H9 (cell line): ENCODE measurements around the gene ECE2. TPM values are rescaled to one million over a fixed set of nuclear protein-coding genes. Genes with fewer than 3 reads are reported as not detected.

ENCODE experiments used
- DNase-seq: peaks from one replicate; pipeline ENCODE4 v3.0.0-alpha.2; 2017
- H2AFZ ChIP-seq: one replicate; pipeline ENCODE4 v1.6.1; 2013; ENCODE audit warnings: mild to moderate bottlenecking, low read length, control low read depth, moderate library complexity
- H2AK5ac ChIP-seq: 2 replicates; pipeline ENCODE4 v1.6.1; 2013; ENCODE audit warnings: low read length, control low read depth, mixed read lengths; ENCODE audit not compliant: insufficient read length
- H2BK120ac ChIP-seq: one replicate; pipeline ENCODE4 v1.6.1; 2013; ENCODE audit warnings: low read depth, mild to moderate bottlenecking, low read length, control low read depth, inconsistent platforms; ENCODE audit not compliant: poor library complexity, severe bottlenecking
- H2BK12ac ChIP-seq: 2 replicates; pipeline ENCODE4 v1.6.1; 2013; ENCODE audit warnings: low read length, control low read depth, mixed read lengths, low read depth; ENCODE audit not compliant: insufficient read length
- H2BK15ac ChIP-seq: 2 replicates; pipeline ENCODE4 v1.6.1; 2013; ENCODE audit warnings: low read depth, low read length, control low read depth
- H2BK20ac ChIP-seq: one replicate; pipeline ENCODE4 v1.6.1; 2013; ENCODE audit warnings: low read depth, mild to moderate bottlenecking, low read length, control low read depth, inconsistent platforms; ENCODE audit not compliant: poor library complexity, severe bottlenecking
- H2BK5ac ChIP-seq: 2 replicates; pipeline ENCODE4 v1.6.1; 2013; ENCODE audit warnings: low read length, control low read depth, mixed read lengths; ENCODE audit not compliant: insufficient read length
- H3K14ac ChIP-seq: 2 replicates; pipeline ENCODE4 v1.6.1; 2013; ENCODE audit warnings: low read length, control low read depth; ENCODE audit not compliant: insufficient read depth
- H3K18ac ChIP-seq: 2 replicates; pipeline ENCODE4 v1.6.1; 2013; ENCODE audit warnings: low read depth, mild to moderate bottlenecking, mixed read lengths, low read length, control low read depth; ENCODE audit not compliant: insufficient read length
- H3K23ac ChIP-seq: 2 replicates; pipeline ENCODE4 v1.6.1; 2013; ENCODE audit warnings: low read length, control low read depth, mixed read lengths, low read depth; ENCODE audit not compliant: insufficient read length
- H3K23me2 ChIP-seq: 2 replicates; pipeline ENCODE4 v1.6.1; 2013; ENCODE audit warnings: low read depth, mild to moderate bottlenecking, mixed read lengths, low read length, control low read depth; ENCODE audit not compliant: insufficient read length, poor library complexity, severe bottlenecking
- H3K27ac ChIP-seq: 2 replicates; pipeline ENCODE4 v1.5.1; 2013; ENCODE audit warnings: low read length, control low read depth, mixed read lengths, low read depth; ENCODE audit not compliant: insufficient read length
- H3K27me3 ChIP-seq: 2 replicates; pipeline ENCODE4 v1.6.1; 2013; ENCODE audit warnings: low read length, control low read depth, inconsistent platforms; ENCODE audit not compliant: insufficient read depth
- H3K4ac ChIP-seq: 2 replicates; pipeline ENCODE4 v1.6.1; 2013; ENCODE audit warnings: low read depth, mild to moderate bottlenecking, control low read depth, inconsistent platforms, low read length, moderate library complexity
- H3K4me1 ChIP-seq: 2 replicates; pipeline ENCODE4 v1.6.1; 2013; ENCODE audit warnings: low read length, control low read depth, inconsistent platforms; ENCODE audit not compliant: insufficient read depth
- H3K4me2 ChIP-seq: 2 replicates; pipeline ENCODE4 v1.6.1; 2013; ENCODE audit warnings: low read length, control low read depth, mixed read lengths; ENCODE audit not compliant: insufficient read length, insufficient read depth
- H3K56ac ChIP-seq: 2 replicates; pipeline ENCODE4 v1.6.1; 2013; ENCODE audit warnings: low read depth, mild to moderate bottlenecking, mixed read lengths, low read length, control low read depth; ENCODE audit not compliant: insufficient read length
- H3K79me1 ChIP-seq: 2 replicates; pipeline ENCODE4 v1.6.1; 2013; ENCODE audit warnings: low read depth, mild to moderate bottlenecking, moderate library complexity, low read length, control low read depth, inconsistent platforms; ENCODE audit not compliant: insufficient read depth, poor library complexity, severe bottlenecking
- H3K79me2 ChIP-seq: 2 replicates; pipeline ENCODE4 v1.6.1; 2013; ENCODE audit warnings: low read length, control low read depth, inconsistent platforms; ENCODE audit not compliant: insufficient read depth
- H3K9ac ChIP-seq: 2 replicates; pipeline ENCODE4 v1.6.1; 2013; ENCODE audit warnings: low read length, control low read depth, mixed read lengths; ENCODE audit not compliant: insufficient read length; ENCODE audit errors: extremely low read depth
- H3K9me3 ChIP-seq: one replicate; pipeline ENCODE4 v1.6.1; 2013; ENCODE audit warnings: low read depth, low read length, inconsistent platforms; ENCODE audit not compliant: control insufficient read depth
- H3T11ph ChIP-seq: one replicate; pipeline ENCODE4 v1.6.1; 2013; ENCODE audit warnings: mild to moderate bottlenecking, low read length, control low read depth, inconsistent platforms
- H4K20me1 ChIP-seq: one replicate; pipeline ENCODE4 v1.6.1; 2013; ENCODE audit not compliant: control insufficient read depth, insufficient read length, insufficient read depth
- H4K5ac ChIP-seq: 2 replicates; pipeline ENCODE4 v1.6.1; 2013; ENCODE audit warnings: low read depth, mild to moderate bottlenecking, mixed read lengths, low read length, control low read depth; ENCODE audit not compliant: insufficient read length
- H4K8ac ChIP-seq: replicated peaks from 2 replicates; pipeline ENCODE4 v1.6.1; 2013; ENCODE audit warnings: low read length, control low read depth, mixed read lengths, low read depth; ENCODE audit not compliant: insufficient read length
- H4K91ac ChIP-seq: 2 replicates; pipeline ENCODE4 v1.6.1; 2013; ENCODE audit warnings: low read depth, mild to moderate bottlenecking, moderate library complexity, mixed read lengths, low read length, control low read depth; ENCODE audit not compliant: insufficient read length
- H3K27ac Mint-ChIP-seq, 3 experiments: 2 replicates in 2 of 3; 3 replicates in 1 of 3; pipeline ENCODE4 v1.8.0; 2020 to 2021; ENCODE audit warnings: mixed read lengths in 3 of 3, mild to moderate bottlenecking in 1 of 3, moderate library complexity in 1 of 3
- H3K27me3 Mint-ChIP-seq: 2 replicates; pipeline ENCODE4 v1.8.0; 2021; ENCODE audit warnings: low read depth, mild to moderate bottlenecking, moderate library complexity, mixed read lengths
- H3K36me3 Mint-ChIP-seq, 3 experiments: 2 replicates in 2 of 3; 3 replicates in 1 of 3; pipeline ENCODE4 v1.8.0; 2020 to 2021; ENCODE audit warnings: low read depth in 3 of 3, mixed read lengths in 3 of 3; ENCODE audit not compliant: insufficient read depth in 1 of 3
- H3K4me1 Mint-ChIP-seq, 2 experiments: 2 replicates each; pipeline ENCODE4 v1.8.0; 2020; ENCODE audit warnings: mixed read lengths in 2 of 2
- H3K4me3 Mint-ChIP-seq, 2 experiments: 2 replicates in 1 of 2; 3 replicates in 1 of 2; pipeline ENCODE4 v1.8.0; 2020 to 2021; ENCODE audit warnings: mild to moderate bottlenecking in 2 of 2, mixed read lengths in 2 of 2, moderate library complexity in 1 of 2
- H3K9me3 Mint-ChIP-seq, 2 experiments: 2 replicates in 1 of 2; 3 replicates in 1 of 2; pipeline ENCODE4 v1.8.0; 2020; ENCODE audit warnings: mild to moderate bottlenecking in 2 of 2, mixed read lengths in 2 of 2, moderate library complexity in 1 of 2
- WGBS: extraction: QIAGEN DNeasy Blood & Tissue Kit; methylation state at CpG from one replicate; pipeline ENCODE4 v1.1.7; 2013; ENCODE audit warnings: missing lambda C conversion rate, low lambda C conversion rate, mixed read lengths; ENCODE audit not compliant: insufficient read length; ENCODE audit errors: extremely low coverage; 5-methylcytosine and 5-hydroxymethylcytosine counted together
- total RNA-seq: library from RNA; stranded (reverse); gene quantifications from 2 replicates; pipeline ENCODE4 v1.2.1, GENCODE V29; 2021
- TF ChIP-seq, protein P1 (sequence below): fragments of 200-600 bp; sonication (generic); conservative IDR thresholded peaks from 3 replicates; pipeline ENCODE4 v1.8.0; 2021; ENCODE audit warnings: antibody characterized with exemption, mild to moderate bottlenecking

ECE2 gene
- total RNA-seq, 1 experiment from 2014 or later, result not detected

DNA sequence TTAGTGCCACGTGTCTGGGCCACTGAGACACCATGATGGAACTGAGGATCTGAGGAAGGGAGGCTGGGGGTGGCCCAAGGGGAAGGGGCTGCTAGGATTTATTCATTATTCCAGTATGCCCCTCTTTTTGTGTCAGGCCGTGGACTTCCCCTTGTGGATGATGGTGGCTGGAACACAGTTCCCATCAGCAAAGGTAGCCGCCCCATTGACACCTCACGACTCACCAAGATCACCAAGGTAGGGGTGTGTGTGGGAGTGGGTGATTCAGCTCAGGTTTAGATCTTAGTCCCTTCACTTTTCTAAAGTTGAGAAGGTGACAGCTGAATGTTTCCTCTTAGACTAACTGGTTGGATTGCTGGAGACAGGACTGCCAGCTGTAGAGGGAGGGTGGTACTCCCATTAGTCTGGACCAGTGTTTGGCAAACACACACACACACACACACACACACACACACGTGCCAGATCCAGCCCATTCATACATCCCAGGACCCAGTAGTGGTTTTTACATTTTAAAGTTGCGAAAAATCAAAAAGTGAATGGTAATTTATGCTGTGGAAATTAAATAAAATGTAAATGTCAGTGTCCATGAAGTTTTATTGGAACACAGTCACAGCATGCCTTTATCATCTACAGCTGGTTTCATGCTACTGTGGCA is 50.0 kb downstream of the ECE2 start:
- H2AFZ ChIP-seq, result no peak overlapping the region
- H2BK20ac ChIP-seq, result no peak overlapping the region
- no peaks in the 10 kb centered on the region; the same call in none of the 2 replicates for H3K27me3 Mint-ChIP-seq
- no peak overlapping the region for H2AK5ac ChIP-seq
- H3K9ac ChIP-seq, result no peak overlapping the region
- H4K20me1 ChIP-seq, result no peaks in the 10 kb centered on the region
- no peak for DNase-seq
- H3K18ac ChIP-seq, result no peak overlapping the region
- no peaks in the 10 kb centered on the region for H3K4me1 Mint-ChIP-seq
- H3K14ac ChIP-seq, result no peak overlapping the region
- H3K27ac Mint-ChIP-seq, result no peak overlapping the region
- peaks cover 89 to 98% (median 97%) of the 10 kb centered on the region in 3 experiments for H3K36me3 Mint-ChIP-seq
- H3K4me2 ChIP-seq, result no peak overlapping the region
- no peak overlapping the region for H3K4ac ChIP-seq
- H3K79me1 ChIP-seq, result no peaks in the 10 kb centered on the region
- H3K9me3 Mint-ChIP-seq, result no peaks in the 10 kb centered on the region
- H2BK120ac ChIP-seq, result no peak overlapping the region
- H2BK12ac ChIP-seq, result no peak overlapping the region
- H3T11ph ChIP-seq, result no peak overlapping the region
- no peak overlapping the region for H2BK15ac ChIP-seq
- H4K5ac ChIP-seq, result no peak overlapping the region
- no peak overlapping the region for H3K56ac ChIP-seq
- H3K79me2 ChIP-seq, result no peaks in the 10 kb centered on the region
- H3K4me3 Mint-ChIP-seq, result no peak overlapping the region
- H2BK5ac ChIP-seq, result no peak overlapping the region
- H3K4me1 ChIP-seq, result no peaks in the 10 kb centered on the region
- H3K27ac ChIP-seq, result no peak overlapping the region
- H3K23ac ChIP-seq, result no peak overlapping the region
- no peak overlapping the region for H4K8ac ChIP-seq
- no peaks in the 10 kb centered on the region for H3K9me3 ChIP-seq
- H3K23me2 ChIP-seq, result no peaks in the 10 kb centered on the region
- no peak overlapping the region for H4K91ac ChIP-seq
- no CpG with 5 or more reads among the region's 6 CpGs for WGBS
- TF ChIP-seq, protein P1, sequence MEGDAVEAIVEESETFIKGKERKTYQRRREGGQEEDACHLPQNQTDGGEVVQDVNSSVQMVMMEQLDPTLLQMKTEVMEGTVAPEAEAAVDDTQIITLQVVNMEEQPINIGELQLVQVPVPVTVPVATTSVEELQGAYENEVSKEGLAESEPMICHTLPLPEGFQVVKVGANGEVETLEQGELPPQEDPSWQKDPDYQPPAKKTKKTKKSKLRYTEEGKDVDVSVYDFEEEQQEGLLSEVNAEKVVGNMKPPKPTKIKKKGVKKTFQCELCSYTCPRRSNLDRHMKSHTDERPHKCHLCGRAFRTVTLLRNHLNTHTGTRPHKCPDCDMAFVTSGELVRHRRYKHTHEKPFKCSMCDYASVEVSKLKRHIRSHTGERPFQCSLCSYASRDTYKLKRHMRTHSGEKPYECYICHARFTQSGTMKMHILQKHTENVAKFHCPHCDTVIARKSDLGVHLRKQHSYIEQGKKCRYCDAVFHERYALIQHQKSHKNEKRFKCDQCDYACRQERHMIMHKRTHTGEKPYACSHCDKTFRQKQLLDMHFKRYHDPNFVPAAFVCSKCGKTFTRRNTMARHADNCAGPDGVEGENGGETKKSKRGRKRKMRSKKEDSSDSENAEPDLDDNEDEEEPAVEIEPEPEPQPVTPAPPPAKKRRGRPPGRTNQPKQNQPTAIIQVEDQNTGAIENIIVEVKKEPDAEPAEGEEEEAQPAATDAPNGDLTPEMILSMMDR, result no peak
- no peaks in the 10 kb centered on the region for H3K27me3 ChIP-seq
